Neural progenitor cell (in vitro differentiated cells): ENCODE measurements around the gene WDR45. TPM values are rescaled to one million over a fixed set of nuclear protein-coding genes. Genes with fewer than 3 reads are reported as not detected.
A peak's percentile ranks its signal among the peaks of the same experiment; 100 is the strongest.

Experiments used
- DNase-seq: peaks from one replicate; pipeline ENCODE4 v3.0.0-alpha.2; 2016; ENCODE audit warnings: low spot score
- H2AFZ ChIP-seq: fragments of 200-600 bp; sonication (generic); replicated peaks from 2 replicates; pipeline ENCODE4 v1.6.1; 2016; ENCODE audit warnings: antibody characterized with exemption
- H3F3A ChIP-seq: fragments of 200-600 bp; sonication (generic); 2 replicates; pipeline ENCODE4 v1.6.1; 2016; ENCODE audit warnings: antibody characterized with exemption, low read depth
- H3K27ac ChIP-seq: fragments of 200-600 bp; sonication (generic); 2 replicates; pipeline ENCODE4 v1.5.1; 2016; ENCODE audit warnings: mild to moderate bottlenecking
- H3K27me3 ChIP-seq: fragments of 200-600 bp; sonication (generic); 2 replicates; pipeline ENCODE4 v1.6.1; 2016; ENCODE audit warnings: mild to moderate bottlenecking, moderate library complexity
- H3K36me3 ChIP-seq: fragments of 200-600 bp; sonication (generic); 2 replicates; pipeline ENCODE4 v1.5.1; 2016
- H3K4me1 ChIP-seq: fragments of 200-600 bp; sonication (generic); 2 replicates; pipeline ENCODE4 v1.6.1; 2016; ENCODE audit warnings: mixed run types
- H3K4me2 ChIP-seq: fragments of 200-600 bp; sonication (generic); 2 replicates; pipeline ENCODE4 v1.6.1; 2016
- H3K4me3 ChIP-seq: fragments of 200-600 bp; sonication (generic); 2 replicates; pipeline ENCODE4 v1.5.1; 2016
- H3K79me2 ChIP-seq: fragments of 200-600 bp; sonication (generic); 2 replicates; pipeline ENCODE4 v1.6.1; 2016; ENCODE audit warnings: low read depth
- H3K9ac ChIP-seq: fragments of 200-600 bp; sonication (generic); 2 replicates; pipeline ENCODE4 v1.6.1; 2016
- H3K9me3 ChIP-seq: fragments of 200-600 bp; sonication (generic); 2 replicates; pipeline ENCODE4 v1.5.1; 2016; ENCODE audit warnings: low read depth
- H4K20me1 ChIP-seq: fragments of 200-600 bp; sonication (generic); 2 replicates; pipeline ENCODE4 v1.6.1; 2016; ENCODE audit warnings: low read depth
- H3K27ac Mint-ChIP-seq: 3 replicates; pipeline ENCODE4 v1.8.0; 2021; ENCODE audit warnings: mixed read lengths
- H3K27me3 Mint-ChIP-seq: 2 replicates; pipeline ENCODE4 v1.8.0; 2022; ENCODE audit warnings: low read depth, mild to moderate bottlenecking, inconsistent platforms, moderate library complexity, mixed read lengths; ENCODE audit not compliant: insufficient read depth
- H3K36me3 Mint-ChIP-seq: 3 replicates; pipeline ENCODE4 v1.8.0; 2021; ENCODE audit warnings: mixed read lengths
- H3K4me1 Mint-ChIP-seq: 3 replicates; pipeline ENCODE4 v1.8.0; 2021; ENCODE audit warnings: mixed read lengths
- H3K4me3 Mint-ChIP-seq: 3 replicates; pipeline ENCODE4 v1.8.0; 2021; ENCODE audit warnings: mild to moderate bottlenecking, moderate library complexity, mixed read lengths
- H3K9me3 Mint-ChIP-seq: 3 replicates; pipeline ENCODE4 v1.8.0; 2020; ENCODE audit warnings: mixed read lengths
- CTCF ChIP-seq: fragments of 200-600 bp; sonication (generic); IDR thresholded peaks from 2 replicates; pipeline ENCODE4 v1.5.1; 2017; ENCODE audit warnings: antibody characterized with exemption, mild to moderate bottlenecking
- EZH2 ChIP-seq: fragments of 200-600 bp; sonication (generic); IDR thresholded peaks from 2 replicates; pipeline ENCODE4 v1.6.1; 2017; ENCODE audit warnings: antibody characterized with exemption, mild to moderate bottlenecking, moderate library complexity
- EZH2phosphoT487 ChIP-seq: fragments of 200-600 bp; sonication (generic); IDR thresholded peaks from 2 replicates; pipeline ENCODE4 v1.6.1; 2017; ENCODE audit warnings: antibody characterized with exemption
- total RNA-seq: library from RNA; depleted of rRNA; stranded (reverse); fragments of >200 nt; gene quantifications from 2 replicates; pipeline ENCODE4 v1.2.3, GENCODE V29; 2015; ENCODE audit warnings: low replicate concordance

WDR45 gene
- total RNA-seq, 1 donor from 2014 or later = 19.7 TPM

GRCh38 chrX:49069038-49069437, 10.6 kb downstream of the WDR45 start:
- no peak overlapping the region for H3K4me3 Mint-ChIP-seq

GRCh38 chrX:49067285-49068120, 12.2 kb downstream of the WDR45 start:
- Mint-ChIP-seq H3K27ac (no peak overlapping the region), H3K36me3 (no peaks in the 10 kb centered on the region), H3K9me3 (peaks cover 17% of the 10 kb centered on the region), H3K4me3 (no peak overlapping the region), H3K27me3 (peaks cover 11% of the 10 kb centered on the region), H3K4me1 (peaks cover 2% of the 10 kb centered on the region)
- no peak overlapping the region for H3K9ac ChIP-seq
- no peaks in the 10 kb centered on the region for H4K20me1 ChIP-seq
- no peaks in the 10 kb centered on the region for H3F3A ChIP-seq
- no peak for TF ChIP-seq EZH2
- no peak for TF ChIP-seq EZH2phosphoT487
- no peak for TF ChIP-seq CTCF
- H3K27me3 ChIP-seq = no peaks in the 10 kb centered on the region
- H3K9me3 ChIP-seq = no peaks in the 10 kb centered on the region
- H3K36me3 ChIP-seq = no peaks in the 10 kb centered on the region
- no peak overlapping the region for H3K4me3 ChIP-seq
- no peak for DNase-seq
- H3K27ac ChIP-seq = no peak overlapping the region
- H3K4me2 ChIP-seq = no peak overlapping the region
- no peaks in the 10 kb centered on the region for H3K4me1 ChIP-seq
- no peak overlapping the region for H2AFZ ChIP-seq
- H3K79me2 ChIP-seq = no peaks in the 10 kb centered on the region

More at GRCh38 chrX:49069038-49069437, 10.6 kb downstream of the WDR45 start:
- Histone ChIP-seq H3K36me3 (no peaks in the 10 kb centered on the region), H3F3A (no peaks in the 10 kb centered on the region), H3K9me3 (no peaks in the 10 kb centered on the region), H3K27me3 (no peaks in the 10 kb centered on the region), H4K20me1 (no peaks in the 10 kb centered on the region), H3K79me2 (no peaks in the 10 kb centered on the region), H3K4me1 (no peaks in the 10 kb centered on the region), H3K4me2 (no peak overlapping the region), H3K9ac (no peak overlapping the region), H3K4me3 (no peak overlapping the region), H2AFZ (no peak overlapping the region), H3K27ac (no peak overlapping the region)
- no peak for DNase-seq
- Mint-ChIP-seq H3K27ac (no peak overlapping the region), H3K36me3 (no peaks in the 10 kb centered on the region), H3K9me3 (peaks cover 23% of the 10 kb centered on the region), H3K27me3 (peaks cover 11% of the 10 kb centered on the region), H3K4me1 (peaks cover 8% of the 10 kb centered on the region)
- TF ChIP-seq EZH2 (no peak), CTCF (no peak)

GRCh38 chrX:49066690-49067089, 13.0 kb downstream of the WDR45 start:
- peaks cover 11% of the 10 kb centered on the region for H3K27me3 Mint-ChIP-seq
- peaks cover 4% of the 10 kb centered on the region for H3K36me3 Mint-ChIP-seq
- Histone ChIP-seq H3K4me1 (no peaks in the 10 kb centered on the region), H3K4me3 (no peak overlapping the region), H3K4me2 (no peak overlapping the region), H3K79me2 (no peaks in the 10 kb centered on the region), H3K9me3 (no peaks in the 10 kb centered on the region), H4K20me1 (no peaks in the 10 kb centered on the region), H3F3A (no peaks in the 10 kb centered on the region), H3K27me3 (no peaks in the 10 kb centered on the region), H3K9ac (no peak overlapping the region), H3K27ac (no peak overlapping the region), H2AFZ (no peak overlapping the region), H3K36me3 (no peaks in the 10 kb centered on the region)
- H3K9me3 Mint-ChIP-seq = peaks cover 17% of the 10 kb centered on the region
- no peak overlapping the region for H3K27ac Mint-ChIP-seq
- TF ChIP-seq CTCF = no peak
- no peak for TF ChIP-seq EZH2
- TF ChIP-seq EZH2phosphoT487 = no peak
- H3K4me1 Mint-ChIP-seq = no peaks in the 10 kb centered on the region
- peak; percentile 24 for DNase-seq
- H3K4me3 Mint-ChIP-seq = no peak overlapping the region
